ENCODE measurements around the gene ABI3BP.

Gene ABI3BP

GRCh38 chr3:100891033-100891432 lies 102.2 kb downstream of the ABI3BP start:
- peak; percentile 38 for DNase-seq (ENCODE audit: low spot score)

DNA sequence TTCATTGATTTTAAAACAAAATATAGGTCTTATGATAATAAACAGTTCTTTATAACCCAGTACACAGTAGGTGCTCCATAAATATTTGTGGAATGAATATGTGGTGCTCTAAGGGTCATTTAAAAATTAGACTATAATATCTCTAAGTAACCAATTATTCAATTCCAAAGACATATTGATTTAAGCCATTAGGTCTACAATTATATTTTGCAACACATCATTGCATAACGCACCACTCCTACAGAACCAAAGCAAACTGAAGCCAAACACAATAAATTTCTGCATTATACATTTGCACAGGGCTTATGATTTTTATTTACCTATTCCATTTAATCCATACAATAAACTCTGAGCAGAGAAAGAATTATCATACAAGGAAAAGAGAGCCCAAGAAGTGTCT lies 104.3 kb downstream of the ABI3BP start:
- no peak for DNase-seq (ENCODE audit: low spot score)

DNA sequence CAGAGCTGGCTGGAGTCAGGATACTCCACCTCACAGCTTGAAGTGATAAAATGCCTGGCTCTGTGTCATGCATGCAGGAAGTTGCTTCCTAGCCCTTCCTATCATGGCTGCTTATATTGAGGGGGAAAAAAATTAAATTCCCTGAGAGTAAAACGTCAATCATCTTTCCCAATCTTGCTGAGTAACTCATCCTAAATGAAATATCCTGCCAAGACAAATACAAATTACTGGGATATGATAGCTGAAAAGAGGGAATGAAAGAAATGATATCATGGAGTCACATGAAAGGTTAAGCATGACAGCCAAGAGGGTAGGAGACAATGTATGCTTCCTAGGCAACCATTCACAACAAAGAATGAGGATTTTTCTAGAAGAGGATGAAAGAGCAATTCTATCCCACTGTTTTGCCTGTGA lies 110.6 kb downstream of the ABI3BP start:
- no peak for DNase-seq (ENCODE audit: low spot score)

- DNase-seq (ENCODE audit: low spot score): no peak
Measured at GRCh38 chr3:100880845-100881244, 112.4 kb downstream of the ABI3BP start.

DNA sequence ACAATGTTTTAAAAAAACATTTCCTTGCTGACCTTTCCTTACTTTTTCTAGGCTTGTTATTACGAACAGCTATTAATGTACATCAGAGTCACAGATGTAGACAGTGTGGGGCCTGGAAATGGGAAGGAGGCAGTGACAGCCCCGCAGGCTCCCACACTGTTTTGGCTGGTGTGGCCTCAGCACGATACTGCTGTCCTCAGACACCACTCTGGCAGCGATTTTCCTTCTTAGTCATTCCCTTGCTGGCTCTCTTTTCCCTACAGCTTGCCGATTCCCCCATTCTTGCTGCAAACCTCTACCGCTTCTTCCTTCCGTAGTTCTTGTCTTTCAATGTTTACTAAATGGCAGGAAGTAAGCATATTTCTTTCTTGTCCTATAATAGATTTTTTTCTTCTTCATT lies 113.1 kb downstream of the ABI3BP start:
- no peak for DNase-seq (ENCODE audit: low spot score)

DNA sequence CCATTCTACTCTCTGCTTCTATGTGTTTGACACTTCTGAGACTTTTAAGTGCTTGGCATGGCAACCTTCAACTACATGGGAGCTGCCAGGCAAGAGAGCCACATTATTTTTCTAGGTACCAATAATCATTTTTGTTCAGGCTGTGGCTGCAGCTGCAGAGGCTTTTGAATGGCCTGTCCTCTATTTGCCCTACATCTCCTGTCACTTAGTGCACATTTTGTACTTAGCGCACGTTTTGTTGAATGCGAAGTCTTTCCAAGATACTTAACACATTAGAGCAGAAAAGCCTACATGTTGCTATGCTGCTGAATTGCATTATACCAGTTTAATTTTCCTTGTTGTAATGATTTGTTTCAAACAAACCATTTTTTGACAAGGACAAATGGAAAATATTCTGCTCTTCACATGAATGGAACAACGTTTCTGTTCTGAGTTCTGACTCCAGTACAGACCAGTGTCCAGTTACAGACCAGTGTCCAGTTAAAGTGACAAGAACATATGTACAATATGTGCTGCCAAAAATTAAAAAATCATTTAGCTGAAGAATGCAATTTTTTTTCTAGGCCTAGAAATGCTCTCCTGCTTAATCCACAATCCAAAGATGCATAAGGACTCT lies 113.9 kb downstream of the ABI3BP start:
- DNase-seq (ENCODE audit: low spot score): no peak

- DNase-seq (ENCODE audit: low spot score): no peak
Measured at GRCh38 chr3:100877286-100877685, 115.9 kb downstream of the ABI3BP start.

GRCh38 chr3:100875239-100875638 lies 118.0 kb downstream of the ABI3BP start:
- DNase-seq (ENCODE audit: low spot score): peak; percentile 4

- no peak for DNase-seq (ENCODE audit: low spot score)
Measured at GRCh38 chr3:100873611-100874010, 119.6 kb downstream of the ABI3BP start.

DNA sequence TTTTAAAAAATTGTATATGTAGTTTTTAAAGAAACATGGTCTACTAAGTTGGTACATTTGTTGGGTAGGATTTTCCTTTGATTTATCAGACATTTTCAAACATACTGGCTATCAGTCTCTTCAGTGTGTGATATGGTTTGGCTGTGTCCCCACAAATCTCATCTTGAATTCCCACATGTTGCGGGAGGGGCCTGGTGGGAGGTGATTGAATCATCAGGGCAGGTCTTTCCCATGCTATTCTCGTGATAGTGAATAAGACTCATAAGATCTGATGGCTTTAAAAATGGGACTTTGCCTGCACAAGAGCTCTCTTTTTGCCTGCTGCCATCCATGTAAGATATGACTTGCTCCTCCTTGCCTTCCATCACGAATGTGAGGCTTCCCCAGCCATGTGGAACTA lies 121.9 kb downstream of the ABI3BP start:
- DNase-seq (ENCODE audit: low spot score): no peak

DNA sequence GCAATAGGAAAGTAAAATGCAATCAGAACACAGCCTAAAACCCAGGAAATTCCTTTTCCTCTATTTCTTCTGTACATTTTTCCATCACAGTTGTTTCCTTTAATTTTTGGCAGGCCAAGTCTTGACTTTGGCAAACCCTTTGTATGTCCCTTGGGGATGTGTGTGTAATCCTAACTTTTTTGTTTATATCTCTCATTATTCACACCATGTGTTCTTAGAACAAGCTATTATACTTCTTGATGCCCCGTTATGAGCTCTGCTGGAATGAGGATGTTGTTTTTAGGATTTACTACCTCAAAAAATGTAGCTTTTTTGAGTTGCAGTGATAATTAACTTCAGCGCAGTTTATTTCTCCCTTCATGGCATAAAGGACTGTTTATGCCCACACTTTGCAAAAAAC lies 123.4 kb downstream of the ABI3BP start:
- peak; percentile 5 for DNase-seq (ENCODE audit: low spot score)

- no peak for DNase-seq (ENCODE audit: low spot score)
Measured at GRCh38 chr3:100868894-100869293, 124.3 kb downstream of the ABI3BP start.

GRCh38 chr3:100868096-100868495 lies 125.1 kb downstream of the ABI3BP start:
- DNase-seq (ENCODE audit: low spot score): no peak

GRCh38 chr3:100865442-100865841 lies 127.8 kb downstream of the ABI3BP start:
- DNase-seq (ENCODE audit: low spot score): peak; percentile 4

- DNase-seq (ENCODE audit: low spot score): no peak
Measured at GRCh38 chr3:100864471-100865250, 128.6 kb downstream of the ABI3BP start.

GRCh38 chr3:100857863-100858262 lies 135.4 kb downstream of the ABI3BP start:
- DNase-seq (ENCODE audit: low spot score): no peak

DNA sequence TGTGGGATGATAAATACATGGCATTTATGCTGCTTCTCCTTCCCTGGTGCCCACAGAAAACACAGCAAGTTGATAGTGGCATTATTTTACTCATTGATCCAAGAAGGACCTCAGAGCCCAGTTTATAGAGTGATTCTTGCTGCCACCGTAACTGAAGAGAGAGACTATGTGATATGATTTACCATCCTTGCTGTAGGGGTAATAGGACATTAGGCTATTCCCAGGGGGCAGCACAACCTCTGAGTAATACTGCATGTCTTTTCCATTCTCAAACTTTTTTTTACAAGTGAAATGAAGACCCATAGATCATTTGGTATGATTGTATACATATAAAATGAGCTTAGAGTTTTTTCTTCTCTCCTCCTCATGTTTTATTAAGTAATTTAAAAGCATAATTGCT lies 136.4 kb downstream of the ABI3BP start:
- no peak for DNase-seq (ENCODE audit: low spot score)

GRCh38 chr3:100852840-100853239 lies 140.4 kb downstream of the ABI3BP start:
- DNase-seq (ENCODE audit: low spot score): no peak

DNA sequence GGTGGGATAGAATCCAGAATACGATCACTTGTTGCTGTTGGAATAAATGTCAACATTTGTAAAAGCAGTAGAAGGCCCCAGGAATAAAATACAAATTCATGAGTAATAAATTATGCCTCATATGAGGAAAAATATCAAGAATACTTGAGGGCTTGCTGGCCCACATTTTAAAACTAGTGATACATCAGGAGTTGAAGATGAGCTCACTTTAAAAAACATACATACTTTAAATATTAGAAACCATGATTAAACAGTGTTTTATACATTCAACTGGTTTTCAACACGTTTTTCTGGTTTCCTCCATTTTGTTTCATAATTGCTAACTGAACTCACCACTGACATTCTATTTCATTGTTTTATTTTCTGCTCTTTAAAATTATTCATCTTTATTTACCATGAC lies 142.5 kb downstream of the ABI3BP start:
- no peak for DNase-seq (ENCODE audit: low spot score)

GRCh38 chr3:100850156-100850555 lies 143.1 kb downstream of the ABI3BP start:
- DNase-seq (ENCODE audit: low spot score): no peak

- no peak for DNase-seq (ENCODE audit: low spot score)
Measured at GRCh38 chr3:100844063-100844936, 148.9 kb downstream of the ABI3BP start.

DNA sequence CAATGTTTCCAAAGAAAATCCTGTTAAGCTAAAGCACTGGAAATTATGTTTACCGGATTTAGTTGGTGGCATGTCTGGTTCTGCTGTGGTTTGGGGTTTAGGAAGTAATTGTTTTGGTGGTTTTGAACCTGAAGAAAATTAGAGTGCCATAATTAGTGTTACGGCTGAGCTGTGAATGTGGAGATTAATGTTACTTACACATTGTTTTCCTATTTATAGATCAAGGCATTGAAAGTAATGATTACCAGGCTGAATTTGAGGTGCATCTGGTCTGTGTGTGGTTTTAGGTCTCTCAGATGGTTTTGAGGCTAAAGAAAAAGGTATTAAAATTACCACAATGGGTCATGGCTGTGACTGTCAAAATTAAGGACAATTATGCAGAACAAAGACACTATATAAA lies 155.1 kb downstream of the ABI3BP start:
- no peak for DNase-seq (ENCODE audit: low spot score)

DNA sequence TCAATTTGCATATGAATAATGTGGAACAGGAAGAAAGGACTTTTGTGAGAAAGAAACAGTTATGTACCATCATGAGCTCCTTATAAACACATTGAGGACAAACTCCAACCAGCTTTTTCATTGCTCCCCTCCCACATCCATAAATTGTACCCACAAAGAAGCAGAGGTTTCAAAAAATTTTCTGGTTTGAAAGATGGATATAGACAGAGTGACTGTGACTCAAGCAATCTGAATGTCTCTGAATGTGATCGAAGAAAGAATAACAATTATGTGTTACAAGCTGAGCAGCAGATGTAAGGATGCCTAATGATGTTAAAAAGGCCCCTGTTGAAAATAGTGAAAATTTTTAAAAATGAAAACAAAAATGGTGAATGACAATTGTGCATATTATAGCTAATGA lies 156.6 kb downstream of the ABI3BP start:
- peak; percentile 2 for DNase-seq (ENCODE audit: low spot score)

All from hepatic stellate cell (primary cell).